IMR-90 (cell line): Measurements from ENCODE around the gene SPARC. TPM values are rescaled to one million over a fixed set of nuclear protein-coding genes. Genes with fewer than 3 reads are reported as not detected.
A peak's percentile ranks its signal among the peaks of the same experiment; 100 is the strongest.

Source experiments
- ATAC-seq: fragments of 200-7000 bp; cut with Tn5 transposase; 2 replicates; pipeline ENCODE4 v1.9.1; 2020; ENCODE audit warnings: low read depth, mild to moderate bottlenecking, moderate library complexity
- BruUV-seq: library from RNA; stranded (reverse); fragments of 400-500 nt; replicated peaks from 2 replicates; lab custom pipeline; 2021; lab: Mats Ljungman, UMichigan
- CTCF ChIA-PET: fragments of 300-600 bp; formaldehyde crosslinking; extraction: SDS; loops from one replicate; lab custom pipeline; 2021; ENCODE audit warnings: antibody characterized with exemption; lab: Yijun Ruan, JAX
- POLR2A ChIA-PET: fragments of 300-600 bp; sonication (Branson Sonifier 250); formaldehyde crosslinking; loops from one replicate; lab custom pipeline; 2022; ENCODE audit warnings: antibody characterized with exemption; ENCODE audit not compliant: unreplicated experiment; lab: Charles Lee
- DNase-seq: peaks from one replicate; pipeline ENCODE4 v3.0.0; 2013
- H2AFZ ChIP-seq: replicated peaks from 2 replicates; pipeline ENCODE3; 2013; ENCODE audit warnings: low read length, mild to moderate bottlenecking; ENCODE audit not compliant: poor library complexity
- H2AK5ac ChIP-seq: 2 replicates; pipeline ENCODE4 v1.6.1; 2013; ENCODE audit warnings: low read depth, low read length, inconsistent platforms
- H2AK9ac ChIP-seq: replicated peaks from 2 replicates; pipeline ENCODE3; 2013; ENCODE audit warnings: mild to moderate bottlenecking, low read depth, low read length, moderate library complexity; ENCODE audit not compliant: poor library complexity
- H2BK120ac ChIP-seq: 2 replicates; pipeline ENCODE4 v1.6.1; 2013; ENCODE audit warnings: low read depth, low read length, inconsistent platforms
- H2BK15ac ChIP-seq: 3 replicates; pipeline ENCODE4 v1.6.1; 2013; ENCODE audit warnings: low read depth, low read length, inconsistent platforms
- H2BK20ac ChIP-seq: 2 replicates; pipeline ENCODE4 v1.6.1; 2013; ENCODE audit warnings: low read depth, mild to moderate bottlenecking, inconsistent platforms, low read length, moderate library complexity
- H2BK5ac ChIP-seq: 2 replicates; pipeline ENCODE4 v1.6.1; 2013; ENCODE audit warnings: mild to moderate bottlenecking, low read depth, low read length, inconsistent platforms; ENCODE audit not compliant: poor library complexity, severe bottlenecking
- H3K14ac ChIP-seq: replicated peaks from 2 replicates; pipeline ENCODE4 v1.6.1; 2013; ENCODE audit warnings: low read depth, low read length, inconsistent platforms
- H3K18ac ChIP-seq: 2 replicates; pipeline ENCODE4 v1.6.1; 2013; ENCODE audit warnings: low read depth, low read length, control low read depth
- H3K23ac ChIP-seq: 2 replicates; pipeline ENCODE4 v1.6.1; 2013; ENCODE audit warnings: low read depth, low read length, inconsistent platforms
- H3K27ac ChIP-seq: 2 replicates; pipeline ENCODE4 v1.5.1; 2013; ENCODE audit warnings: mild to moderate bottlenecking, control low read depth, low read length; ENCODE audit not compliant: insufficient read depth
- H3K27me3 ChIP-seq: 2 replicates; pipeline ENCODE4 v1.6.1; 2013; ENCODE audit warnings: low read length; ENCODE audit not compliant: control insufficient read depth, insufficient read depth
- H3K36me3 ChIP-seq: 2 replicates; pipeline ENCODE4 v1.6.1; 2013; ENCODE audit warnings: low read length, mixed read lengths; ENCODE audit not compliant: control insufficient read depth, insufficient read depth
- H3K4ac ChIP-seq: 2 replicates; pipeline ENCODE4 v1.6.1; 2013; ENCODE audit warnings: low read depth, low read length, inconsistent platforms
- H3K4me1 ChIP-seq: 2 replicates; pipeline ENCODE4 v1.6.1; 2013; ENCODE audit warnings: low read length, mixed read lengths; ENCODE audit not compliant: control insufficient read depth, insufficient read depth
- H3K4me2 ChIP-seq: 2 replicates; pipeline ENCODE4 v1.6.1; 2013; ENCODE audit warnings: low read depth, mild to moderate bottlenecking, control low read depth, low read length, moderate library complexity
- H3K4me3 ChIP-seq: 2 replicates; pipeline ENCODE4 v1.5.1; 2013; ENCODE audit warnings: low read depth, mild to moderate bottlenecking, control low read depth, low read length, moderate library complexity; ENCODE audit not compliant: insufficient read depth
- H3K56ac ChIP-seq: 2 replicates; pipeline ENCODE4 v1.6.1; 2013; ENCODE audit warnings: low read length, inconsistent platforms; ENCODE audit not compliant: insufficient read depth; ENCODE audit errors: extremely low read depth
- H3K79me1 ChIP-seq, 2 experiments: 2 replicates each; pipeline ENCODE4 v1.6.1; 2013; ENCODE audit warnings: low read length in 2 of 2, inconsistent platforms in 1 of 2, low read depth in 1 of 2
- H3K9ac ChIP-seq: 2 replicates; pipeline ENCODE4 v1.6.1; 2013; ENCODE audit warnings: low read depth, low read length, control low read depth
- H3K9me1 ChIP-seq: 2 replicates; pipeline ENCODE4 v1.6.1; 2013; ENCODE audit warnings: low read length, inconsistent platforms; ENCODE audit not compliant: insufficient read depth
- H3K9me3 ChIP-seq: 2 replicates; pipeline ENCODE4 v1.6.1; 2013; ENCODE audit warnings: low read length; ENCODE audit not compliant: control insufficient read depth, insufficient read depth
- H4K20me1 ChIP-seq: 2 replicates; pipeline ENCODE4 v1.6.1; 2013; ENCODE audit warnings: low read length, inconsistent platforms; ENCODE audit not compliant: insufficient read depth
- H4K5ac ChIP-seq: 2 replicates; pipeline ENCODE4 v1.6.1; 2013; ENCODE audit warnings: mild to moderate bottlenecking, low read depth, low read length, control low read depth
- H4K8ac ChIP-seq, 2 experiments: 2 replicates each; pipeline ENCODE4 v1.6.1; 2013; ENCODE audit warnings: low read depth in 2 of 2, low read length in 2 of 2, control low read depth in 1 of 2, inconsistent platforms in 1 of 2
- H4K91ac ChIP-seq: 2 replicates; pipeline ENCODE4 v1.6.1; 2013; ENCODE audit warnings: low read depth, low read length, inconsistent platforms; ENCODE audit not compliant: insufficient read depth
- BHLHE40 ChIP-seq: fragments of 150-350 bp; IDR thresholded peaks from 2 replicates; pipeline ENCODE4 v1.6.1; 2016; ENCODE audit warnings: mild to moderate bottlenecking, low read depth, low read length
- CEBPB ChIP-seq: IDR thresholded peaks from 2 replicates; pipeline ENCODE4 v1.6.1; 2012; ENCODE audit warnings: low read depth, low read length, improper control_type of control experiment
- CHD1 ChIP-seq: IDR thresholded peaks from 2 replicates; pipeline ENCODE4 v1.6.1; 2012; ENCODE audit warnings: low read depth, low read length, improper control_type of control experiment
- CTCF ChIP-seq: conservative IDR thresholded peaks from 2 replicates; pipeline ENCODE4 v1.5.1; 2012; ENCODE audit warnings: mild to moderate bottlenecking, low read depth, low read length, improper control_type of control experiment
- ELK1 ChIP-seq: fragments of 150-350 bp; IDR thresholded peaks from 2 replicates; pipeline ENCODE4 v1.6.1; 2016; ENCODE audit warnings: low read depth, mild to moderate bottlenecking, low read length, moderate library complexity, borderline replicate concordance
- FOS ChIP-seq: fragments of 150-350 bp; IDR thresholded peaks from 2 replicates; pipeline ENCODE4 v1.6.1; 2016; ENCODE audit warnings: low read depth, low read length
- MAFK ChIP-seq: IDR thresholded peaks from 2 replicates; pipeline ENCODE4 v1.6.1; 2012; ENCODE audit warnings: low read depth, low read length, improper control_type of control experiment
- MAZ ChIP-seq: IDR thresholded peaks from 2 replicates; pipeline ENCODE4 v1.6.1; 2012; ENCODE audit warnings: low read depth, mild to moderate bottlenecking, low read length, improper control_type of control experiment, moderate library complexity, borderline replicate concordance
- MXI1 ChIP-seq: IDR thresholded peaks from 2 replicates; pipeline ENCODE4 v1.6.1; 2012; ENCODE audit warnings: low read depth, mild to moderate bottlenecking, low read length, moderate library complexity, borderline replicate concordance
- NFE2L2 ChIP-seq: fragments of 150-350 bp; IDR thresholded peaks from 2 replicates; pipeline ENCODE4 v1.6.1; 2016; ENCODE audit warnings: low read depth, mild to moderate bottlenecking, low read length
- POLR2A ChIP-seq: IDR thresholded peaks from 2 replicates; pipeline ENCODE4 v1.6.1; 2012; ENCODE audit warnings: mild to moderate bottlenecking, low read depth, low read length
- RAD21 ChIP-seq: IDR thresholded peaks from 2 replicates; pipeline ENCODE4 v1.6.1; 2012; ENCODE audit warnings: low read length, improper control_type of control experiment
- RCOR1 ChIP-seq: IDR thresholded peaks from 2 replicates; pipeline ENCODE4 v1.6.1; 2012; ENCODE audit warnings: mild to moderate bottlenecking, low read length, improper control_type of control experiment; ENCODE audit not compliant: insufficient replicate concordance
- RFX5 ChIP-seq: IDR thresholded peaks from 2 replicates; pipeline ENCODE4 v1.8.0; 2012; ENCODE audit warnings: low read depth, mild to moderate bottlenecking, low read length, moderate library complexity
- SMC3 ChIP-seq: fragments of 150-350 bp; IDR thresholded peaks from 2 replicates; pipeline ENCODE4 v1.6.1; 2016; ENCODE audit warnings: low read depth, mild to moderate bottlenecking, antibody characterized with exemption, low read length, moderate library complexity
- USF2 ChIP-seq: fragments of 150-350 bp; IDR thresholded peaks from 2 replicates; pipeline ENCODE4 v1.6.1; 2017; ENCODE audit warnings: mild to moderate bottlenecking, antibody characterized with exemption, low read length, low read depth
- WGBS, 2 experiments: methylation state at CpG; one replicate each; pipeline versions ENCODE4 v1.1.5 to v1.1.7; 2013; ENCODE audit warnings: missing lambda C conversion rate in 2 of 2; ENCODE audit not compliant: insufficient read length in 1 of 2; ENCODE audit errors: extremely low coverage in 2 of 2; 5-methylcytosine and 5-hydroxymethylcytosine counted together
- dilution Hi-C: fragments of 300-500 bp; cut with HindIII; formaldehyde crosslinking; loops from one replicate; pipeline ENCODE4 v1.14.3; 2018; ENCODE audit warnings: low sequenced_read_pairs; ENCODE audit not compliant: unreplicated experiment
- in situ Hi-C: fragments of 300-500 bp; cut with MboI; formaldehyde crosslinking; loops from 3 replicates; pipeline ENCODE4 v1.14.3; 2019; ENCODE audit warnings: low sequenced_read_pairs, inconsistent platforms, mixed read lengths
- intact Hi-C: fragments of 100-400 bp; cut with micrococcal nuclease; formaldehyde crosslinking; loops from 2 replicates; pipeline ENCODE4 v1.10.0; 2022
- polyA plus RNA-seq, 3 experiments: library from polyadenylated mRNA; depleted of rRNA; stranded (reverse); fragments of >200 nt; gene quantifications; 2 replicates each; pipeline ENCODE4 v1.2.3, GENCODE V29; 2012; ENCODE audit warnings: low replicate concordance in 1 of 3
- total RNA-seq: library from RNA; depleted of rRNA; stranded (reverse); fragments of >200 nt; gene quantifications from 2 replicates; pipeline ENCODE4 v1.2.3, GENCODE V29; 2012

Gene SPARC
- total and polyA plus RNA-seq, 2 of the 4 experiments (the other 2 are of a cell fraction) = 1,186 to 4,692 TPM

- dilution Hi-C loops (no loop called here), intact Hi-C loops (no loop called here)
- WGBS, 2 experiments = 60% methylated on average over 3 of the region's 8 CpGs; no CpG with 5 or more reads in 1 of the 2 experiments
Observed at GRCh38 chr5:151612689-151613427, 73.9 kb downstream of the SPARC start.

More at GRCh38 chr5:151612689-151613427, 73.9 kb downstream of the SPARC start:
- Histone ChIP-seq H3K79me1 (no peaks in the 10 kb centered on the region), H3K9me3 (no peaks in the 10 kb centered on the region), H3K23ac (no peak overlapping the region), H2BK120ac (no peak overlapping the region), H3K36me3 (no peaks in the 10 kb centered on the region), H3K9ac (no peak overlapping the region), H2BK5ac (peak overlapping the region; percentile 83), H3K18ac (no peak overlapping the region), H2BK20ac (no peak overlapping the region), H4K8ac (no peak overlapping the region), H3K4me1 (no peaks in the 10 kb centered on the region), H3K4me2 (no peak overlapping the region), H4K5ac (no peak overlapping the region), H2AK5ac (no peak overlapping the region), H4K20me1 (no peaks in the 10 kb centered on the region), H3K4me3 (no peak overlapping the region), H3K27me3 (peaks cover 2% of the 10 kb centered on the region; the same call in 1 of the 2 replicates), H3K14ac (no peak overlapping the region), H2AFZ (no peak overlapping the region), H2AK9ac (no peak overlapping the region), H3K27ac (no peak overlapping the region), H4K91ac (no peak overlapping the region), H3K56ac (no peak overlapping the region), H3K9me1 (no peaks in the 10 kb centered on the region), H2BK15ac (no peak overlapping the region), H3K4ac (no peak overlapping the region)
- POLR2A ChIA-PET = no interaction called here
- ATAC-seq (no peak), DNase-seq (peak; percentile 11)
- TF ChIP-seq POLR2A = no peak
- TF ChIP-seq NFE2L2 = no peak
- no peak for TF ChIP-seq ELK1
- no peak for TF ChIP-seq MAZ
- no peak for TF ChIP-seq CEBPB
- TF ChIP-seq RAD21 = no peak
- no peak for TF ChIP-seq USF2
- no peak for TF ChIP-seq CHD1
- TF ChIP-seq RFX5 = no peak
- TF ChIP-seq FOS = no peak
- no peak for TF ChIP-seq CTCF
- no peak for TF ChIP-seq MXI1
- TF ChIP-seq SMC3 = no peak
- TF ChIP-seq BHLHE40 = no peak
- no peak for TF ChIP-seq RCOR1
- TF ChIP-seq MAFK = no peak
- CTCF ChIA-PET = no interaction called here
- no TSS peak for BruUV-seq
- in situ Hi-C loops = no loop called here
